ENCODE results near the gene CHST15. TPM values are rescaled to one million over a fixed set of nuclear protein-coding genes. Genes with fewer than 3 reads are reported as not detected.

The CHST15 gene
- total and polyA plus RNA-seq, 2 donors from 2014 or later, result 2.8 to 39.7 TPM

- H3K4me1 ChIP-seq (ENCODE audit: control insufficient read depth in 2 of 3, insufficient read depth in 2 of 3, low read depth in 1 of 3, low read length in 3 of 3), result peaks cover 0 to 9% (median 0%) of the 10 kb centered on the region in 3 donors
- no peak overlapping the region for H3K27ac ChIP-seq (ENCODE audit: low read depth in 2 of 2, low read length in 2 of 2)
- no peak for DNase-seq
- no peaks in the 10 kb centered on the region for H3K9me3 ChIP-seq (ENCODE audit: control insufficient read depth in 2 of 3, insufficient read depth in 1 of 3, low read length in 3 of 3)
- no peak overlapping the region for H3K9ac ChIP-seq (ENCODE audit: low read length in 3 of 3)
- H3K27me3 ChIP-seq (ENCODE audit: control insufficient read depth, insufficient read depth, low read length), result no peaks in the 10 kb centered on the region
- FAIRE-seq, result no peak
- TF ChIP-seq, protein P1, sequence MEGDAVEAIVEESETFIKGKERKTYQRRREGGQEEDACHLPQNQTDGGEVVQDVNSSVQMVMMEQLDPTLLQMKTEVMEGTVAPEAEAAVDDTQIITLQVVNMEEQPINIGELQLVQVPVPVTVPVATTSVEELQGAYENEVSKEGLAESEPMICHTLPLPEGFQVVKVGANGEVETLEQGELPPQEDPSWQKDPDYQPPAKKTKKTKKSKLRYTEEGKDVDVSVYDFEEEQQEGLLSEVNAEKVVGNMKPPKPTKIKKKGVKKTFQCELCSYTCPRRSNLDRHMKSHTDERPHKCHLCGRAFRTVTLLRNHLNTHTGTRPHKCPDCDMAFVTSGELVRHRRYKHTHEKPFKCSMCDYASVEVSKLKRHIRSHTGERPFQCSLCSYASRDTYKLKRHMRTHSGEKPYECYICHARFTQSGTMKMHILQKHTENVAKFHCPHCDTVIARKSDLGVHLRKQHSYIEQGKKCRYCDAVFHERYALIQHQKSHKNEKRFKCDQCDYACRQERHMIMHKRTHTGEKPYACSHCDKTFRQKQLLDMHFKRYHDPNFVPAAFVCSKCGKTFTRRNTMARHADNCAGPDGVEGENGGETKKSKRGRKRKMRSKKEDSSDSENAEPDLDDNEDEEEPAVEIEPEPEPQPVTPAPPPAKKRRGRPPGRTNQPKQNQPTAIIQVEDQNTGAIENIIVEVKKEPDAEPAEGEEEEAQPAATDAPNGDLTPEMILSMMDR (IDR thresholded peaks at IDR 0.05; ENCODE audit: borderline replicate concordance, extremely low read depth, insufficient read depth), result no peak
- intact Hi-C loops (cut with DNase I), result no loop called here
- H3K36me3 ChIP-seq (ENCODE audit: control insufficient read depth in 2 of 3, insufficient read depth in 3 of 3, low read length in 3 of 3), result no peaks in the 10 kb centered on the region
- no peak overlapping the region for H3K4me3 ChIP-seq (ENCODE audit: low read length in 3 of 3)
Observed at GRCh38 chr10:124117833-124118232, 24.4 kb upstream of the CHST15 start.

DNA sequence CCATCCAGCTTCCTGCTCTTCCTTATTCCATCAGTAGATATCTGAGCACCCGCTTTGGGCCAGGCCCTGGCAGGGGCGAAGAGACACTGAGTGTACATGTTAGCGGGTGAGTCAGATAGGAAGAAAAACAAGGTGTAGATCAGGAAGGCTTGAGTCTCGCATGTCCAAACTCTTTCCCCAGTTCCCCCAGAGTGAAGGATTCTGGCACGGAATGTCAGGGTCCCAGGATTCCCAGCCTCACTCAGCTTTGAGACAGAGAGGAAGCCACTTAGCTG, 24.1 kb upstream of the CHST15 start:
- intact Hi-C loops (cut with DNase I), result no loop called here
- H3K4me1 ChIP-seq (ENCODE audit: control insufficient read depth in 2 of 3, insufficient read depth in 2 of 3, low read depth in 1 of 3, low read length in 3 of 3), result peaks cover 0 to 9% (median 0%) of the 10 kb centered on the region in 3 donors
- DNase-seq (peak in 1 of 5 donors; percentile 51), FAIRE-seq (no peak)
- H3K27me3 ChIP-seq (ENCODE audit: control insufficient read depth, insufficient read depth, low read length), result no peaks in the 10 kb centered on the region
- H3K9ac ChIP-seq (ENCODE audit: low read length in 3 of 3), result no peak overlapping the region
- H3K4me3 ChIP-seq (ENCODE audit: low read length in 3 of 3), result no peak overlapping the region
- H3K36me3 ChIP-seq (ENCODE audit: control insufficient read depth in 2 of 3, insufficient read depth in 3 of 3, low read length in 3 of 3), result no peaks in the 10 kb centered on the region
- no peak overlapping the region for H3K27ac ChIP-seq (ENCODE audit: low read depth in 2 of 2, low read length in 2 of 2)
- TF ChIP-seq, protein P1 (IDR thresholded peaks at IDR 0.05; ENCODE audit: borderline replicate concordance, extremely low read depth, insufficient read depth), result no peak
- no peaks in the 10 kb centered on the region for H3K9me3 ChIP-seq (ENCODE audit: control insufficient read depth in 2 of 3, insufficient read depth in 1 of 3, low read length in 3 of 3)

DNA sequence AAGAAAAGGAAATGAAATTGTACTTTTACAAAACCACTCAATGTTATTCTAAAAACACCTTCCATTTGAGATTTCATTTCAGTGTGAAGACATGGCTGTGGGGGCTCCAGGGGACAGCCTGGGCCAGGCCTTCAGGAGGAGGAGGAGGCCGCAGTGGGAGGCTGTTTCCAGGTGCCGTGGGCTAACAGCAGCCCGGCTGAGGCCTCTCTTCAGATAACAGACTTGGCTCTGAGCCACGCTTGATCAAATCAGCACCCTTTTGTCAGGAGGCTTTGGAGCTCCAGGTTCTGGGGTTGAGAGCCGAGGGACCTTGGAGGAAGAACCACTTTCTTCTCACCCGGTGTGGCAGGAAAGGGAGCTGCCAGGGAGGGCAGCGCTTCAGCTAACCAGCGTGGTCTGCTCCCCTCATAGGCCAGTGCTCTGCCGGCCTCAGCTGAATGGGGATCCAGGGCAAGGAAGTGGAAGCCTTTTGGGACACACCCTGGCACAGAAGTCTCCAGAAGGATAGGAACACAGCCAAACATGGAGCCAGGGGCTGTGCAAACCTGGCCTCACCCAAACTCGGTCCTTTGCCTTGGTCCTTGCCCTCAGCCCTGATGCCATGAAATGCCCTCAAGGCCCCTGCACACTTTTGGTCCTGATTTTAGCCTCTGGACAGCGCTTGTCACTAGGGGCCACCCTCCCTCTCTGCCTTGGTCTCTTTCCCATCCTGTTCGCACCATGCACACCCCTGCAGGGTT, 23.5 kb upstream of the CHST15 start:
- no peak overlapping the region for H3K9ac ChIP-seq (ENCODE audit: low read length in 3 of 3)
- H3K27me3 ChIP-seq (ENCODE audit: control insufficient read depth, insufficient read depth, low read length), result no peaks in the 10 kb centered on the region
- H3K4me1 ChIP-seq (ENCODE audit: control insufficient read depth in 2 of 3, insufficient read depth in 2 of 3, low read depth in 1 of 3, low read length in 3 of 3), result peaks cover 0 to 9% (median 0%) of the 10 kb centered on the region in 3 donors
- TF ChIP-seq, protein P1 (IDR thresholded peaks at IDR 0.05; ENCODE audit: borderline replicate concordance, extremely low read depth, insufficient read depth), result no peak
- H3K4me3 ChIP-seq (ENCODE audit: low read length in 3 of 3), result no peak overlapping the region
- H3K27ac ChIP-seq (ENCODE audit: low read depth in 2 of 2, low read length in 2 of 2), result no peak overlapping the region
- no peak for FAIRE-seq
- no peaks in the 10 kb centered on the region for H3K36me3 ChIP-seq (ENCODE audit: control insufficient read depth in 2 of 3, insufficient read depth in 3 of 3, low read length in 3 of 3)
- DNase-seq, result peak in 1 of 5 donors; percentile 56
- no peaks in the 10 kb centered on the region for H3K9me3 ChIP-seq (ENCODE audit: control insufficient read depth in 2 of 3, insufficient read depth in 1 of 3, low read length in 3 of 3)
- intact Hi-C loops (cut with DNase I), result no loop called here

DNA sequence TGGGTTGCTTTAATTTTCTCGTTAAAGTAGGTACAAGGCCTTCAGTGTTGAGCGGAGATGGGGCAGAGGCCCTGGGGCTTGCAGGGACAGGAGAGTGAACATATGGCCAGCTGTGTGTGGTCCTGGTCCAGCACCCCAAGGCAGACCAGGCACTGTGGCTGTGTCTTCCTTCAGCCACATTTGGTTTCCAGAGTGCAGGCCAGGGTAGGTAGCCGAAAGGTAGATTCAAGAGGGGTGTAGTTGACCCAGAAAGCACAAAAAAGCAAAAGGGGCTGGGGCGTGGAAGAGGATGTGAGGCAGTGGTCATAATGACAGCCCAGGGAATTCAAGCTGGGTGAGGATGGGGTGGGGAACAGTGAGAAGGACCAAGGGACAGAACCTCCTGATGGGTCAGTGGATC, 21.3 kb upstream of the CHST15 start:
- H3K4me3 ChIP-seq (ENCODE audit: low read length in 3 of 3), result no peak overlapping the region
- H3K4me1 ChIP-seq (ENCODE audit: control insufficient read depth in 2 of 3, insufficient read depth in 2 of 3, low read depth in 1 of 3, low read length in 3 of 3), result peaks cover 0 to 7% (median 0%) of the 10 kb centered on the region in 3 donors
- peak in 1 of 5 donors; percentile 33 for DNase-seq
- no peak overlapping the region for H3K9ac ChIP-seq (ENCODE audit: low read length in 3 of 3)
- no peaks in the 10 kb centered on the region for H3K27me3 ChIP-seq (ENCODE audit: control insufficient read depth, insufficient read depth, low read length)
- TF ChIP-seq, protein P1 (IDR thresholded peaks at IDR 0.05; ENCODE audit: borderline replicate concordance, extremely low read depth, insufficient read depth), result no peak
- no peaks in the 10 kb centered on the region for H3K9me3 ChIP-seq (ENCODE audit: control insufficient read depth in 2 of 3, insufficient read depth in 1 of 3, low read length in 3 of 3)
- intact Hi-C loops (cut with DNase I), result no loop called here
- FAIRE-seq, result no peak
- no peaks in the 10 kb centered on the region for H3K36me3 ChIP-seq (ENCODE audit: control insufficient read depth in 2 of 3, insufficient read depth in 3 of 3, low read length in 3 of 3)
- H3K27ac ChIP-seq (ENCODE audit: low read depth in 2 of 2, low read length in 2 of 2), result no peak overlapping the region
